Suppressor macrophage treated with lipopolysaccharide for 4 hours (primary cell): ENCODE measurements around the gene C17orf58.
"Not testable (repeated sequence)": the region's sequence is repeated elsewhere in the genome, so short reads cannot be mapped to it uniquely, and the experiment has no call there.

ENCODE experiments used
- DNase-seq: peaks from one replicate; pipeline ENCODE4 v3.0.0-alpha.2; 2020

C17orf58 gene

GRCh38 chr17:67996301-67997171 is at the start of gene C17orf58:
TSS of gene C17orf58 (minus strand) at chr17:67996469. CDS start at chr17:67996198, 271 bp downstream.
- peak; percentile 91 for DNase-seq

GRCh38 chr17:68036304-68037147 is 40.3 kb upstream of the C17orf58 start:
- DNase-seq = peak; percentile 35

GRCh38 chr17:68035523-68036303 is 39.4 kb upstream of the C17orf58 start, which contains the start of gene KPNA2:
TSS of gene KPNA2 (plus strand) at chr17:68035735. CDS start at chr17:68037133, 1,398 bp downstream.
- DNase-seq = peak; percentile 98

GRCh38 chr17:68035131-68035522 is 38.9 kb upstream of the C17orf58 start:
- no peak for DNase-seq

DNA sequence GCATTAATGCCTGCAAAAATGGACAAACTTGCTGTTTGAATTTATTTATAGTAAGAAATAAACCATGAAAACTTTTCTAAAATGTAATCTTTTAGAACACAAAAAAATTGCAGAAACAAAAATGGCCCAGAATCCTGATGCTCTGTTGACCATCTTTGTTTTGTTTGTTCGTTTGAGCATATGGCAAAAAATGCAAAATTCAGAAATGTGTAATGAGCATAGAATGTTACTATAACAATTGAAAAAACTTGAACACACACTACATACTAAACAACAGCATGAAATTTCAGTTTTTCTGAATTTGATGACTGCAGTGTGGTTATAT is 38.1 kb upstream of the C17orf58 start:
- no peak for DNase-seq

- no peak for DNase-seq
Measured at GRCh38 chr17:68033636-68034451, 37.6 kb upstream of the C17orf58 start.

GRCh38 chr17:68029512-68030215 is 33.4 kb upstream of the C17orf58 start:
- DNase-seq = no peak

DNA sequence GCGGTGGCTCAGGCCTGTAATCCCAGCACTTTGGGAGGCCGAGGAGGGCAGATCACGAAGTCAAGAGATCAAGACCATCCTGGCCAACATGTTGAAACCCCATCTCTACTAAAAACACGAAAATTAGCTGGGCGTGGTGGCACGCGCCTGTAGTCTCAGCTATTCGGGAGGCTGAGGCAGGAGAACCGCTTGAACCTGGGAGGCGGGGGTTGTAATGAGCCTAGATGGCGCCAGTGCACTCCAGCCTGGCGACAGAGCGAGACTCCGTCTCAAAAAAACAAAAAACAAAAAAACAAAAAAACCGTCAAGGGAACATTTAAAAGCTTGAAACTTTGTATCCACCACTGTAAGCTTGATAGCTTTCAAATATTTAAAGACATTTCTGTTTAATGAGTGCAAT is 26.3 kb upstream of the C17orf58 start:
- DNase-seq = not testable (repeated sequence)

GRCh38 chr17:68021963-68022362 is 25.7 kb upstream of the C17orf58 start:
- no peak for DNase-seq

DNA sequence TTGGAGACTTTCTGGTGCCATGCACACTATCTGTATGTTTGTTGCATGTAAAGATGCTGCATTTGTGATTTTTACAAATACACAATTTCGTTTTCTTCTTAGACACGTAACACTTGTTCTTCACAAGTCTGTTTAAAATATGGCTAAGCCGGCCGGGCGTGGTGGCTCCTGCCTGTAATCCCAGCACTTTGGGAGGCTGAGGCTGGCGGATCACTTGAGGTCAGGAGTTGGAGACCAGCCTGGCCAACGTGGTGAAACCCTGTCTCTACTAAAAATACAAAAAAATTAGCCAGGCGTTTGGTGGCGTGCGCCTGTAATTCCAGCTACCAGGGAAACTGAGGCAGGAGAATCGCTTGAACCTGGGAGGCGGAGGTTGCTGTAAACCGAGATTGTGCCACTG is 24.5 kb upstream of the C17orf58 start:
- not testable (repeated sequence) for DNase-seq

- no peak for DNase-seq
Measured at GRCh38 chr17:68020409-68020756, 24.1 kb upstream of the C17orf58 start.

DNA sequence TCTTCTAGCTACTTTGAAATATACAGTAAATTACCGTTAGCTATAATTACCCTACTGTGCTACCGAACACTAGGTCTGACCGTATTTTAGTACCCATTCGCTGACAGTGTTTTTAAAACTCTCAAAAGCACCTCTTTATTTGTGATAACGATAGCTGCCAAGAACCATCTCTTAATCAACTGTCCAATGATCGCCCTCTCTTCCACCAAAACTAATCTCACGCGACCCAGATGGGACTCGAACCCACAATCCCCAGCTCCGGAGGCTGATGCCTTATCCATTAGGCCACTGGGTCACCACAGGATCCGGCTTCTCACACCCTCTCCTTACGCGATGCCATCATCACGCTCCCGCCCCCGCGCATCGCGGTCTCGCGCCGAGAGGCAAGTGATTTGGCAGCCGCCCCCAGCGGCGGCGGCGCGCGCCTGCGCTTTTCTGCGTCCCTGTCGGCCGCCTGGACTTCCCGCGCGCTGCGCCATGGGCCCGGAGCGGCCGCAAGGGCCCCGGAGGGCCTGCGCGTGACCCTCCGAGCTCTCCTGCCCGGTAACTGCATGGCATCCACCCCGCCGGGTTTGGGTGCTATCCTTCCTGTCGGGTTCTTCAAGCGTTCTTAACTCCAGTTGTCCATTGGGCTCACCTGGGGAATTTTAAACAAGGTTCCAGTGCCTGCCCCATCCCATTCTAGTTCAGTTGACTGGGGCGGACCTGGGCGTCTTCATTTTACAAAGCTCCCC is 23.6 kb upstream of the C17orf58 start:
- DNase-seq = peak; percentile 99

DNA sequence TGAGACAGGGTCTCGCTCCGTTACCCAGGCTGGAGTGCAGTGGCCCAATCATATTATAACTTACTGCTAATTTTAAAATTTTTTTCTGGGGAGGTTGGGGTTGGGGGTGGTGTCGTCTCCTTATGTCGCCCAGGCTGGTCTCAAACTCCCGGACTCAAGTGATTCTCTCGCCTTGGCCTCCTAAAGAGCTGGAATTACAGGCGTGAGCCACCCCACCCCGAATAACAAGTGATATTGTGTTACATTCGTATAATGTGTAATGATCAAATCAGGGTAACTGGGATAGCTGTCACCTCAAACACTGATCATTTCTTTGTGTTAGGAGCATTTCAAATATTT is 23.0 kb upstream of the C17orf58 start:
- DNase-seq = no peak

DNA sequence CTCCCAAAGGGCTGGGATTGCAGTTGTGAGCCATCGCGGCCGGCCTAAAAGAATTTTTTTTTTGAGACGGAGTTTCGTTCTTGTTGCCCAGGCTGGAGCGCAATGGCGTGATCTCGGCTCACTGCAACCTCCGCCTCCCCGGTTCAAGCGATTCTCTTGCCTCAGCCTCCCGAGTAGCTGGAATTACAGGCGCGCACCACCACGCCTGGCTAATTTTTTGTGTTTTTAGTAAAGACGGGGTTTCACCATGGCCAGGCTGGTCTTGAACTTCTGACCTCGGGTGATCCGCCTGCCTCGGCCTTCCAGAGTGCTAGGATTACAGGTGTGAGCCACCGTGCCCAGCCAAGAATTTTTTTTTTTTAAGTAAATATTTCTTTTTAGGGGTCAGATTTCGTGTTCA is 22.2 kb upstream of the C17orf58 start:
- DNase-seq = not testable (repeated sequence)

DNA sequence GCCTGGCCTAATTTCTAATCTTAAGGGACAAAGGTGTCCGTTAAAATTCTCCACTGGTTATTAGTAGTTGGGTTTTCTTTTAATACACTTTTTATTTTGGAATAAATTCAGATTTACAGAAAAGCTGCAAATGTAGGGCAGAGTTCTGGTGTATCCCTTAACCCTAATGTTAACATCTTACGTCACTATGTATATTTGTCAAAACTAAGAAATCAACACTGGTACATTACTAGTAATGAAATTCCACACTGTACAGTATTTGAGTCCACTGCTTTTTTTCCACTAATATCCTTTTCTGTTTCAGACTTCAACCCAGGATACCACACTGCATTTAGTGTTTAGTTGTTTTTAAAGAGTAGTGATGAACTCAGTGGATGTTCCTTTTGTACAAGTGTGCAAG is 20.6 kb upstream of the C17orf58 start:
- no peak for DNase-seq

- DNase-seq = no peak
Measured at GRCh38 chr17:68015081-68015723, 18.9 kb upstream of the C17orf58 start.

DNA sequence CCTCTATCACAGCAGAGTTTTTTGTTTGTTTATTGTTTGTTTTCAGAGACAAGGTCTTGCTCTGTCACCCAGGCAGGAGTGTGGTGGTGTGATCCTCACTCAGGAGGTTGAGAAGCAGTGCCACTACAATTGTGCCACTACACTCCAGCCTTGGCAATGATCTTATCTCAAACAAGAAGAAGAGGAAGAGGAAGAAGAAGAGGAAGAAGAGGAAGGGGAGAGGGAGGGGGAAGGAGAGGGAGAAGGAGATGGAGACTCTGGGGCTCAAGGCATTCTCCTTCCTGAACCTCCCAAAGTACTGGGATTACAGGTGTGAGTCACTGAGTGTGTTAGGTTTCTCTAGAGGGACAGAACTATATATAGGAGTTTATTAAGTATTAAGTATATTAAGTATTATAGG is 17.1 kb upstream of the C17orf58 start:
- no peak for DNase-seq

DNA sequence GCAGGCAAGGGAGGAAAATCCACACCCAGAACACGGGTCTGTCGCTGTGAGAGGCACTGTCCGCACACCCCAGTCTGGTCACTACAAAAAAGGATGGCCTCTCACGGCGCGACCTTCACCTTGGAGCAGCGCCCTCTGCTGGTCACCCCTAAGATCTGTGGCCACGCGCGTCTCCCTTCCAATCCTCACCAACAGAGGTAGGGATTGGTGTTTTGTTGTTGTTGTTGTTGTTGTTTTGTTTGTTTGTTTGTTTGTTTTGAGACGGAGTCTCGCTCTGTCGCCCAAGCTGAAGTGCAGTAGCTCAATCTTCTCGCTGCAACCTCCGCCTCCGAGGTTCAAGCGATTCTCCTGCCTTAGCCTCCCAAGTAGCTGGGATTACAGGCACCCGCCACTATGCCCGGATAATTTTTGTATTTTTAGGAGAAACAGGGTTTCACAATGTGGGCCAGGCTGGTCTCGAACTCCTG is 15.0 kb upstream of the C17orf58 start:
- peak; percentile 81 for DNase-seq

GRCh38 chr17:68006797-68007196 is 10.5 kb upstream of the C17orf58 start:
- no peak for DNase-seq

GRCh38 chr17:68004201-68004600 is 7.9 kb upstream of the C17orf58 start:
- no peak for DNase-seq
